Stimulated activated CD8-positive, alpha-beta memory T cell treated with anti-CD3 and anti-CD28 coated beads, Interleukin-12 subunit alpha, Interleukin-12 subunit beta, amount 100 ng/mL, for 24 hours (primary cell): ENCODE measurements around the gene ARID4B.
"Not testable (repeated sequence)": the region's sequence is repeated elsewhere in the genome, so short reads cannot be mapped to it uniquely, and the experiment has no call there.

ENCODE experiments used
- DNase-seq: peaks from one replicate; pipeline ENCODE4 v3.0.0-alpha.2; 2020; ENCODE audit errors: extremely low read depth

The ARID4B gene

GRCh38 chr1:235327559-235328270 lies at the start of gene ARID4B:
ARID4B (minus strand) TSS chr1:235328179; CDS start chr1:235326919, 1,260 bp downstream.
- no peak for DNase-seq

- DNase-seq = no peak
Observed at GRCh38 chr1:235375919-235376605, 48.1 kb upstream of the ARID4B start.

- DNase-seq = no peak
Observed at GRCh38 chr1:235369802-235370201, 41.8 kb upstream of the ARID4B start.

GRCh38 chr1:235368428-235368827 lies 40.4 kb upstream of the ARID4B start:
- no peak for DNase-seq

- DNase-seq = peak; percentile 73
Observed at GRCh38 chr1:235367000-235367908, 39.3 kb upstream of the ARID4B start, which contains the start of gene TBCE. TBCE (plus strand) TSS chr1:235367427; CDS start chr1:235380050, 12,623 bp downstream.

GRCh38 chr1:235366286-235366685 lies 38.3 kb upstream of the ARID4B start:
- DNase-seq = no peak

GRCh38 chr1:235364189-235364588 lies 36.2 kb upstream of the ARID4B start:
- not testable (repeated sequence) for DNase-seq

- no peak for DNase-seq
Observed at GRCh38 chr1:235358899-235359298, 30.9 kb upstream of the ARID4B start.

- DNase-seq = no peak
Observed at GRCh38 chr1:235357485-235358373, 29.8 kb upstream of the ARID4B start.

- no peak for DNase-seq
Observed at GRCh38 chr1:235351898-235352297, 23.9 kb upstream of the ARID4B start.

GRCh38 chr1:235351441-235351840 lies 23.5 kb upstream of the ARID4B start:
- no peak for DNase-seq

GRCh38 chr1:235343726-235344125 lies 15.7 kb upstream of the ARID4B start:
- DNase-seq = no peak

- no peak for DNase-seq
Observed at GRCh38 chr1:235342471-235342870, 14.5 kb upstream of the ARID4B start.

GRCh38 chr1:235342039-235342438 lies 14.1 kb upstream of the ARID4B start:
- DNase-seq = no peak

GRCh38 chr1:235341334-235341733 lies 13.4 kb upstream of the ARID4B start:
- DNase-seq = no peak

GRCh38 chr1:235339746-235340145 lies 11.8 kb upstream of the ARID4B start:
- no peak for DNase-seq

- DNase-seq = no peak
Observed at GRCh38 chr1:235336903-235337302, 8.9 kb upstream of the ARID4B start.

GRCh38 chr1:235331401-235331800 lies 3.4 kb upstream of the ARID4B start:
- no peak for DNase-seq

GRCh38 chr1:235330918-235331285 lies 2.9 kb upstream of the ARID4B start:
- no peak for DNase-seq

GRCh38 chr1:235329139-235329902 lies 1.3 kb upstream of the ARID4B start:
- no peak for DNase-seq
